Mesothelial cell of epicardium (in vitro differentiated cells): ENCODE measurements around the gene ACTR1A. TPM values are rescaled to one million over a fixed set of nuclear protein-coding genes. Genes with fewer than 3 reads are reported as not detected.

ENCODE experiments used
- DNase-seq, 2 experiments: peaks; one replicate each; pipeline ENCODE4 v3.0.0; 2021; ENCODE audit warnings: low spot score in 2 of 2; ENCODE audit not compliant: unreplicated experiment in 2 of 2
- H3K27ac Mint-ChIP-seq: 2 replicates; pipeline ENCODE4 v1.8.0; 2021; ENCODE audit warnings: mixed read lengths
- H3K27me3 Mint-ChIP-seq: 2 replicates; pipeline ENCODE4 v1.8.0; 2021; ENCODE audit warnings: low read depth, mixed read lengths
- H3K36me3 Mint-ChIP-seq: 2 replicates; pipeline ENCODE4 v1.8.0; 2021; ENCODE audit warnings: mixed read lengths
- H3K4me1 Mint-ChIP-seq: 2 replicates; pipeline ENCODE4 v1.8.0; 2021; ENCODE audit warnings: mixed read lengths
- H3K4me3 Mint-ChIP-seq: 2 replicates; pipeline ENCODE4 v1.8.0; 2021; ENCODE audit warnings: mild to moderate bottlenecking, moderate library complexity, mixed read lengths
- H3K9me3 Mint-ChIP-seq: 2 replicates; pipeline ENCODE4 v1.8.0; 2021; ENCODE audit warnings: mixed read lengths
- total RNA-seq: library from RNA; stranded (reverse); gene quantifications from 3 replicates; pipeline ENCODE4 v1.2.1, GENCODE V29; 2021
- TF ChIP-seq, protein P1 (sequence below): fragments of 200-600 bp; sonication (generic); IDR thresholded peaks from one replicate; pipeline ENCODE4 v1.5.0; 2021; ENCODE audit warnings: antibody characterized with exemption; ENCODE audit not compliant: unreplicated experiment

Gene ACTR1A
- total RNA-seq, 1 donor from 2014 or later = 91.7 TPM

DNA sequence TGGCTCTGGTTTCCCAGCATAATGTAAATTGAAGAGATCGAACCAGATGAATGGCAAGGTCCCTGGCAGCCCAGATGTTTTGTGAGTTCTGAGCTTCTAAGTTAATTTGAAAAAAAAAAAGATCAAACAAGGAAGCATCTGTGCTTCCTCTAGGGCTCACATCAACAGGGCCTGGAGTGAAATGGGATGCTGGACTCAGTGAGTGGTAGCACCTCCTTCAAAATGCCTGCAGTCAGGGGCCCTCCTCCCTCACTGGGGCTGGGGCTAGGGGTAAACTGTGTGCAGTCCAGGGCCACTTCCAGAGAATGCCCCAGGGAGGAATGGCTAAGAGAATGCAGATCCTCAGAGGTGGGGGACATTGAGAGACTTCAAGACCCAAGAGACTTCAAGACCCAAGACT lies 64.1 kb downstream of the ACTR1A start:
- DNase-seq = no peak
- Mint-ChIP-seq H3K36me3 (no peaks in the 10 kb centered on the region), H3K27me3 (peaks cover 9% of the 10 kb centered on the region), H3K9me3 (no peaks in the 10 kb centered on the region), H3K4me1 (peaks cover 14% of the 10 kb centered on the region), H3K27ac (no peak overlapping the region), H3K4me3 (no peak overlapping the region)
- TF ChIP-seq, protein P1, sequence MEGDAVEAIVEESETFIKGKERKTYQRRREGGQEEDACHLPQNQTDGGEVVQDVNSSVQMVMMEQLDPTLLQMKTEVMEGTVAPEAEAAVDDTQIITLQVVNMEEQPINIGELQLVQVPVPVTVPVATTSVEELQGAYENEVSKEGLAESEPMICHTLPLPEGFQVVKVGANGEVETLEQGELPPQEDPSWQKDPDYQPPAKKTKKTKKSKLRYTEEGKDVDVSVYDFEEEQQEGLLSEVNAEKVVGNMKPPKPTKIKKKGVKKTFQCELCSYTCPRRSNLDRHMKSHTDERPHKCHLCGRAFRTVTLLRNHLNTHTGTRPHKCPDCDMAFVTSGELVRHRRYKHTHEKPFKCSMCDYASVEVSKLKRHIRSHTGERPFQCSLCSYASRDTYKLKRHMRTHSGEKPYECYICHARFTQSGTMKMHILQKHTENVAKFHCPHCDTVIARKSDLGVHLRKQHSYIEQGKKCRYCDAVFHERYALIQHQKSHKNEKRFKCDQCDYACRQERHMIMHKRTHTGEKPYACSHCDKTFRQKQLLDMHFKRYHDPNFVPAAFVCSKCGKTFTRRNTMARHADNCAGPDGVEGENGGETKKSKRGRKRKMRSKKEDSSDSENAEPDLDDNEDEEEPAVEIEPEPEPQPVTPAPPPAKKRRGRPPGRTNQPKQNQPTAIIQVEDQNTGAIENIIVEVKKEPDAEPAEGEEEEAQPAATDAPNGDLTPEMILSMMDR = no peak

DNA sequence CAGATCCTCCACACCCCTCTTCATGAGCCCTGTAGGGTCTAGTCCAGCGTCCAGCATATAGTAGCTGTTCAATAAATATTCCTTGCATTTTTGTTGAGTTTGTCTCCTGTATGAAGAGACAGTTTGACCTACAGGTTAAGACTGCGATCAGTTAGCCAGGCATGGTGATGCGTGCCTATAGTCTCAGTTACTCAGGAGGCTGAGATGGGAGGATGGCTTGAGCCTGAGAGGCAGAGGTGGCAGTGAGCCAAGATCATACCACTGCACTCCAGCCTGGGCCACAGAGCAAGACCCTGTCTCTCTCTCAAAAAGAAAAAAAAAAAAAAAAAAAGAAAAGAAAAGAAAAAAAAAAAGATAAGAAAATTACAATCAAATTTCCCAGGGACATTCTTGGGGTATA lies 65.0 kb downstream of the ACTR1A start:
- TF ChIP-seq, protein P1 = no peak
- no peak overlapping the region for H3K4me3 Mint-ChIP-seq
- peaks cover 14% of the 10 kb centered on the region for H3K4me1 Mint-ChIP-seq
- H3K36me3 Mint-ChIP-seq = no peaks in the 10 kb centered on the region
- no peaks in the 10 kb centered on the region for H3K9me3 Mint-ChIP-seq
- H3K27ac Mint-ChIP-seq = no peak overlapping the region
- DNase-seq = no peak
- peaks cover 9% of the 10 kb centered on the region for H3K27me3 Mint-ChIP-seq

DNA sequence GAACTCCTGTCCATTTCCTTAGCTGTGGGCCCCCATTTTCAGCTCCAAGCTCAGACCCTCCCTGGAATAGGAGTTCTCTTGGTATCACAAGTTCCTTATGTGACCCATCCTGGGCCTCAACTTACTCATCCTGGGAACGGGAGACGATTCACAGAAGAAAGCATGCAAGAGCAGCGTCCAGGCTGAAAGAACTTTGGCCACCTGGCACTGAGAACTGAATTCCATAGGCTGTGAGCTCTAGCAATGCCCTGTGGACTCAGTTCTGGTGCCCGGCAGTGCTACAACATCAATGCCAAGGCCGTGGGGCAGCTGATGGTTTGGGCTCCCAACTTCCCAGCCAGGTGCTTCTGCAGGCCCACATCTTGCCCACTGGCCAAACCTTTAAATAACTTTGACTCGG lies 66.2 kb downstream of the ACTR1A start:
- no peaks in the 10 kb centered on the region for H3K9me3 Mint-ChIP-seq
- no peak for DNase-seq
- H3K27ac Mint-ChIP-seq = no peak overlapping the region
- peaks cover 7% of the 10 kb centered on the region for H3K27me3 Mint-ChIP-seq
- no peaks in the 10 kb centered on the region for H3K36me3 Mint-ChIP-seq
- peak overlapping the region; percentile 22 for H3K4me3 Mint-ChIP-seq
- TF ChIP-seq, protein P1 = no peak
- H3K4me1 Mint-ChIP-seq = peaks cover 18% of the 10 kb centered on the region

DNA sequence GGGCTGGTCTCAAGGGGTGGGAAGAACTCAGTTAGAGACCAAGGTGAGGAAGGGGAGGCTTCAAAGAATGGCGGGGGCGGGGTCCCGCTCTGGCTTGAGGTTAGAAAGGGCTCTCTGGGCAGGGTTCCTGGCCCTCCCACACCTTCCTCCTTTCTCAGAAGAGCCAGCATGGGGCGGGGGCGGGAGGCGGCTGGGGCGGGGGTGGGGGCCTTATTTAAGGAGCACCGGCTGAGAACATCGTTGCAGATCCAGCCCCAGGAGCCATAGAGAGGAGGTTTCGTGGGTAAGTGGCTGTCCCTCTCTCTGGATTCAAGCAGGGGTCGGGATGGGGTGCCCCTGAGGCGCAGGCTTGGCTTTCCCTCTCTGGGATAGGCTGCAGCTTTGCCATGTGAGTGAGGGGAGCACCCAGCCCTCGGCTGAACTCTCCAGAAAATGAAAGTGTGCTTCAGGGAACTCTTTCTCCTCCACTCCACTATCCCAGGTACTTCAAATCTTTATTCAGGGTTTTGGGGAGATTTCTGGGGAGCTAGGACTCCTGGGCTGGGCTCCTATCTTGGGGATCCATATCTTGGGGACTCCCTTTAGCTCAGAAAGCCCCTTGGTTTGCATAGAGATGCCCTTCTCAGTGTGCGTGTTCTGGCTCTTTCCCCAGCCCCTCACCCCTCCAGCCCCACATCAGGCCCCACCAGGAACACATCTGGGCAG lies 66.8 kb downstream of the ACTR1A start:
- H3K36me3 Mint-ChIP-seq = no peaks in the 10 kb centered on the region
- peaks cover 18% of the 10 kb centered on the region for H3K4me1 Mint-ChIP-seq
- peak overlapping the region; percentile 50 for H3K27ac Mint-ChIP-seq
- peaks cover 7% of the 10 kb centered on the region for H3K27me3 Mint-ChIP-seq
- peak in 1 of 2 experiments; percentile 43 for DNase-seq
- no peaks in the 10 kb centered on the region for H3K9me3 Mint-ChIP-seq
- TF ChIP-seq, protein P1 = no peak
- peak overlapping the region; percentile 46 for H3K4me3 Mint-ChIP-seq

DNA sequence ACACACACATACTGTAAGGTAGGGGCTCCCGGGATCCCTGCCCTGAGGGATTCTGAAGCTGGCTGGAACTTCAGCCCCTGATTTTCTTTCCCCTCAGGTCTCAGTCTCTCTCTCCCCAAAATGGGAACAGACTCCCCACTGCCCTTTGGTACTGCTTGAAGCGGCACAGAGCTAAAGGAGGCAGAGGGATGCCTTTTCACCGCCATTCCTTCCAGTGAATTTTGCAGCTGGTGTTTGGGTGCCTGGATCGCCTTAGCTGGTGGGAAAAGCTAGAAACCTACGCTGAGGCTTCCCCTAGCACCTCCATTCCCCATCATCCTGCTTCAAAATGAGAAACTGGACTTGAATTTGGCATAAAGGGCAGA lies 67.4 kb downstream of the ACTR1A start:
- Mint-ChIP-seq H3K36me3 (no peaks in the 10 kb centered on the region), H3K4me1 (peaks cover 18% of the 10 kb centered on the region), H3K9me3 (no peaks in the 10 kb centered on the region), H3K4me3 (peak overlapping the region; percentile 46), H3K27me3 (peaks cover 7% of the 10 kb centered on the region), H3K27ac (peak overlapping the region; percentile 50)
- TF ChIP-seq, protein P1 = no peak
- no peak for DNase-seq
